ENCODE data around the gene TMCO1.
"Not testable (repeated sequence)": the region's sequence is repeated elsewhere in the genome, so short reads cannot be mapped to it uniquely, and the experiment has no call there.

Gene TMCO1
- 69.9 to 78.8 reads per million in 2 donors for total RNA-seq

- peak; percentile 38 for DNase-seq
Observed at GRCh38 chr1:165768513-165769394, at the start of gene TMCO1. TMCO1 (minus strand) TSS chr1:165768868; CDS start chr1:165768751, 117 bp downstream.

- DNase-seq = no peak
Observed at GRCh38 chr1:165816826-165817497, 48.3 kb upstream of the TMCO1 start.

- DNase-seq = no peak
Observed at GRCh38 chr1:165816157-165816556, 47.5 kb upstream of the TMCO1 start.

GRCh38 chr1:165815725-165816124 is 47.1 kb upstream of the TMCO1 start:
- DNase-seq = no peak

GRCh38 chr1:165807613-165808012 is 38.9 kb upstream of the TMCO1 start:
- DNase-seq = no peak

GRCh38 chr1:165804513-165804912 is 35.8 kb upstream of the TMCO1 start:
- not testable (repeated sequence) for DNase-seq

GRCh38 chr1:165799387-165799786 is 30.7 kb upstream of the TMCO1 start:
- no peak for DNase-seq

GRCh38 chr1:165795894-165796293 is 27.2 kb upstream of the TMCO1 start:
- DNase-seq = no peak

- DNase-seq = no peak
Observed at GRCh38 chr1:165793951-165794350, 25.3 kb upstream of the TMCO1 start.

- no peak for DNase-seq
Observed at GRCh38 chr1:165787741-165788140, 19.1 kb upstream of the TMCO1 start.

- not testable (repeated sequence) for DNase-seq
Observed at GRCh38 chr1:165783519-165783918, 14.9 kb upstream of the TMCO1 start.

- not testable (repeated sequence) for DNase-seq
Observed at GRCh38 chr1:165778197-165778596, 9.5 kb upstream of the TMCO1 start.

GRCh38 chr1:165773324-165773965 is 4.8 kb upstream of the TMCO1 start:
- DNase-seq = no peak

- DNase-seq = no peak
Observed at GRCh38 chr1:165772739-165773138, 4.1 kb upstream of the TMCO1 start.

- DNase-seq = no peak
Observed at GRCh38 chr1:165764277-165764676, 4.4 kb downstream of the TMCO1 start.

GRCh38 chr1:165763442-165763841 is 5.2 kb downstream of the TMCO1 start:
- no peak for DNase-seq

- no peak for DNase-seq
Observed at GRCh38 chr1:165762725-165763124, 5.9 kb downstream of the TMCO1 start.

- no peak for DNase-seq
Observed at GRCh38 chr1:165759095-165759494, 9.6 kb downstream of the TMCO1 start.

- DNase-seq = no peak
Observed at GRCh38 chr1:165755393-165756010, 13.2 kb downstream of the TMCO1 start.

GRCh38 chr1:165753934-165754333 is 14.7 kb downstream of the TMCO1 start:
- no peak for DNase-seq

GRCh38 chr1:165748550-165748949 is 20.1 kb downstream of the TMCO1 start:
- DNase-seq = no peak

GRCh38 chr1:165747632-165748447 is 20.8 kb downstream of the TMCO1 start:
- DNase-seq = no peak

Data from activated gamma-delta T cell (primary cell).